ENCODE measurements around the gene WFS1. TPM values are rescaled to one million over a fixed set of nuclear protein-coding genes. Genes with fewer than 3 reads are reported as not detected.

Gene WFS1
- total and polyA plus RNA-seq, 9 of the 15 experiments (the other 6 are each of a cell fraction or from before 2014, with no cell fraction given), result 0.01 to 0.29 (median 0.03) TPM; not detected in 5

- TF ChIP-seq, protein P1, sequence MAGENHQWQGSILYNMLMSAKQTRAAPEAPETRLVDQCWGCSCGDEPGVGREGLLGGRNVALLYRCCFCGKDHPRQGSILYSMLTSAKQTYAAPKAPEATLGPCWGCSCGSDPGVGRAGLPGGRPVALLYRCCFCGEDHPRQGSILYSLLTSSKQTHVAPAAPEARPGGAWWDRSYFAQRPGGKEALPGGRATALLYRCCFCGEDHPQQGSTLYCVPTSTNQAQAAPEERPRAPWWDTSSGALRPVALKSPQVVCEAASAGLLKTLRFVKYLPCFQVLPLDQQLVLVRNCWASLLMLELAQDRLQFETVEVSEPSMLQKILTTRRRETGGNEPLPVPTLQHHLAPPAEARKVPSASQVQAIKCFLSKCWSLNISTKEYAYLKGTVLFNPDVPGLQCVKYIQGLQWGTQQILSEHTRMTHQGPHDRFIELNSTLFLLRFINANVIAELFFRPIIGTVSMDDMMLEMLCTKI (IDR thresholded peaks at IDR 0.05; ENCODE audit: partially characterized antibody), result no peak
- TF ChIP-seq ZNF175 (CRISPR knock-in tag; IDR thresholded peaks at IDR 0.05; ENCODE audit: low read depth), result no peak
- TF ChIP-seq NEUROD1 (IDR thresholded peaks at IDR 0.05; ENCODE audit: borderline replicate concordance, low read depth, low read length, partially characterized antibody), result no peak
- TF ChIP-seq CTBP1 (IDR thresholded peaks at IDR 0.05; ENCODE audit: borderline replicate concordance), result no peak
Measured at GRCh38 chr4:6235012-6235411, 34.6 kb upstream of the WFS1 start (continued).

GRCh38 chr4:6235901-6236640 lies 33.6 kb upstream of the WFS1 start:
- Histone ChIP-seq H2AFZ (ENCODE audit: low read depth, low read length) (no peak overlapping the region), H3K27ac (ENCODE audit: extremely low read depth, low read depth, low read length) (no peak overlapping the region), H3K9me3 (replicated peaks; ENCODE audit: control insufficient read depth, insufficient read depth, low read depth, low read length) (no peaks in the 10 kb centered on the region), H3K9me1 (ENCODE audit: control insufficient read depth, insufficient read depth, low read length) (no peaks in the 10 kb centered on the region), H3K9ac (ENCODE audit: insufficient read depth in 1 of 2, low read depth in 2 of 2, low read length in 2 of 2) (no peak overlapping the region), H3K4me1 (replicated peaks in 1 of 2; ENCODE audit: control insufficient read depth in 2 of 2, insufficient read depth in 2 of 2, low read length in 2 of 2) (no peaks in the 10 kb centered on the region; a peak in 1 of 5 replicates), H3K4me2 (ENCODE audit: insufficient read depth, low read length) (no peak overlapping the region), H4K20me1 (replicated peaks; ENCODE audit: control insufficient read depth, insufficient read depth, low read length) (no peaks in the 10 kb centered on the region), H3K27me3 (ENCODE audit: control insufficient read depth in 2 of 2, insufficient read depth in 2 of 2, low read length in 2 of 2) (peaks cover 0 to 47% of the 10 kb centered on the region in 2 experiments; a peak in 3 of 5 replicates), H3K79me2 (ENCODE audit: control insufficient read depth, insufficient read depth, low read length) (no peaks in the 10 kb centered on the region), H3K36me3 (ENCODE audit: control insufficient read depth, insufficient read depth, low read length) (no peaks in the 10 kb centered on the region), H3K4me3 (no peak overlapping the region)
- WGBS (ENCODE audit: insufficient coverage, low coverage, missing lambda C conversion rate), result under 1% methylated on average over 17 of the region's 17 CpGs
- FAIRE-seq (no peak), ATAC-seq (no peak), DNase-seq (ENCODE audit: extremely low read depth in 1 of 4, low spot score in 3 of 4) (no peak)
- in situ Hi-C loops (cut with MboI) (no loop called here), intact Hi-C loops (cut with micrococcal nuclease) (no loop called here)
- TF ChIP-seq TCF7L2 (IDR thresholded peaks at IDR 0.05; ENCODE audit: low read depth, low read length) (no peak), HEY1 (CRISPR knock-in tag; IDR thresholded peaks at IDR 0.05; ENCODE audit: borderline replicate concordance) (no peak)
- no TSS peak for BruUV-seq (replicated peaks)
- ChIA-PET POLR2A (no interaction called here), CTCF (ENCODE audit: low intra/inter-chr PET ratio) (no interaction called here)

Data from K562 (cell line).